GM12878 (cell line): ENCODE data around the gene VWA3A. TPM values are rescaled to one million over a fixed set of nuclear protein-coding genes. Genes with fewer than 3 reads are reported as not detected.

ENCODE experiments used
- ATAC-seq: fragments of 200-7000 bp; cut with Tn5 transposase; 3 replicates; pipeline ENCODE4 v1.9.1; 2020; ENCODE audit warnings: mild to moderate bottlenecking, moderate library complexity
- BruUV-seq: library from RNA; stranded (reverse); fragments of 400-500 nt; replicated peaks from 2 replicates; lab custom pipeline; 2021; lab: Mats Ljungman, UMichigan
- CTCF ChIA-PET: fragments of 300-600 bp; sonication (Branson Sonifier 250); formaldehyde crosslinking; extraction: SDS; loops from one replicate; lab custom pipeline; 2021; ENCODE audit warnings: inconsistent platforms; lab: Yijun Ruan, JAX
- POLR2A ChIA-PET: fragments of 350-600 bp; formaldehyde crosslinking; extraction: SDS; loops from one replicate; lab custom pipeline; 2021; ENCODE audit warnings: inconsistent platforms; lab: Charles Lee
- RAD21 ChIA-PET: fragments of 300-600 bp; sonication (Branson Sonifier 250); formaldehyde crosslinking; loops from one replicate; lab custom pipeline; 2023; ENCODE audit warnings: antibody characterized with exemption; ENCODE audit not compliant: unreplicated experiment; lab: Charles Lee
- SMC1A ChIA-PET: fragments of 300-600 bp; sonication (Branson Sonifier 250); formaldehyde crosslinking; loops from one replicate; lab custom pipeline; 2023; ENCODE audit not compliant: unreplicated experiment, uncharacterized antibody; lab: Charles Lee
- DNase-seq: peaks from one replicate; pipeline ENCODE4 v3.0.0-alpha.2; 2011; ENCODE audit warnings: low read depth, low spot score
- FAIRE-seq: peaks from 3 replicates; lab custom pipeline; 2011; peaks lifted over from hg19 to GRCh38; lab: Jason Lieb, UNC
- H2AFZ ChIP-seq: 2 replicates; pipeline ENCODE4 v1.6.0; 2011; ENCODE audit warnings: low read depth, low read length, control low read depth; ENCODE audit not compliant: control insufficient read depth
- H3K27ac ChIP-seq: 2 replicates; pipeline ENCODE4 v1.5.1; 2011; ENCODE audit warnings: control low read depth; ENCODE audit not compliant: control insufficient read depth, insufficient read depth
- H3K27me3 ChIP-seq, 2 experiments: replicated peaks in 1 of 2; 2 replicates each; pipeline versions ENCODE4 v1.6.0 to v1.6.1; 2011; ENCODE audit warnings: low read length in 1 of 2; ENCODE audit not compliant: control insufficient read depth in 2 of 2, insufficient read depth in 2 of 2
- H3K36me3 ChIP-seq, 2 experiments: 2 replicates each; pipeline ENCODE4 v1.5.1; 2011; ENCODE audit warnings: low read length in 1 of 2; ENCODE audit not compliant: control insufficient read depth in 2 of 2, insufficient read depth in 2 of 2
- H3K4me1 ChIP-seq: 2 replicates; pipeline ENCODE4 v1.6.1; 2011; ENCODE audit warnings: mild to moderate bottlenecking, low read length, moderate library complexity, mixed read lengths; ENCODE audit not compliant: control insufficient read depth, insufficient read depth
- H3K4me2 ChIP-seq: 2 replicates; pipeline ENCODE4 v1.6.0; 2011; ENCODE audit warnings: control low read depth; ENCODE audit not compliant: control insufficient read depth, insufficient read depth
- H3K4me3 ChIP-seq: fragments of 200-600 bp; sonication (generic); 2 replicates; pipeline ENCODE4 v1.5.1; 2016
- H3K79me2 ChIP-seq: 2 replicates; pipeline ENCODE4 v1.6.0; 2011; ENCODE audit warnings: low read length; ENCODE audit not compliant: control insufficient read depth, insufficient read depth
- H3K9ac ChIP-seq: 2 replicates; pipeline ENCODE4 v1.8.0; 2011; ENCODE audit warnings: low read length, control low read depth, mixed read lengths; ENCODE audit not compliant: control insufficient read depth, insufficient read depth
- H3K9me3 ChIP-seq: replicated peaks from 3 replicates; pipeline ENCODE4 v1.5.1; 2011; ENCODE audit warnings: mild to moderate bottlenecking, low read length; ENCODE audit not compliant: control insufficient read depth, insufficient read depth
- H4K20me1 ChIP-seq: 2 replicates; pipeline ENCODE4 v1.6.0; 2011; ENCODE audit not compliant: control insufficient read depth, insufficient read depth
- CBFB ChIP-seq: IDR thresholded peaks from 2 replicates; pipeline ENCODE4 v1.6.1; 2016; ENCODE audit warnings: antibody characterized with exemption, low read depth
- CREB1 ChIP-seq: IDR thresholded peaks from 2 replicates; pipeline ENCODE4 v1.6.1; 2012; ENCODE audit warnings: low read depth, mild to moderate bottlenecking, inconsistent platforms
- JUNB ChIP-seq: IDR thresholded peaks from 2 replicates; pipeline ENCODE4 v1.6.1; 2016; ENCODE audit warnings: antibody characterized with exemption, mild to moderate bottlenecking
- LARP7 ChIP-seq: fragments of 450-650 bp; IDR thresholded peaks from 2 replicates; pipeline ENCODE4 v1.6.1; 2017; ENCODE audit warnings: mild to moderate bottlenecking
- NBN ChIP-seq: fragments of 450-650 bp; IDR thresholded peaks from 2 replicates; pipeline ENCODE4 v1.6.1; 2016
- NKRF ChIP-seq: fragments of 450-650 bp; conservative IDR thresholded peaks from 2 replicates; pipeline ENCODE4 v1.6.1; 2017; ENCODE audit warnings: mild to moderate bottlenecking, moderate library complexity
- RB1 ChIP-seq: fragments of 450-650 bp; formaldehyde crosslinking; IDR thresholded peaks from 2 replicates; pipeline ENCODE4 v1.6.1; 2017; ENCODE audit warnings: mild to moderate bottlenecking, borderline replicate concordance
- WRNIP1 ChIP-seq: IDR thresholded peaks from 2 replicates; pipeline ENCODE4 v1.6.1; 2011; ENCODE audit warnings: low read depth, low read length, improper control_type of control experiment, borderline replicate concordance
- ZNF207 ChIP-seq: fragments of 450-650 bp; IDR thresholded peaks from 2 replicates; pipeline ENCODE4 v1.6.1; 2014; ENCODE audit warnings: antibody characterized with exemption, mild to moderate bottlenecking, borderline replicate concordance
- ZNF24 ChIP-seq: fragments of 450-650 bp; IDR thresholded peaks from 2 replicates; pipeline ENCODE4 v1.6.1; 2017; ENCODE audit warnings: antibody characterized with exemption, mild to moderate bottlenecking
- WGBS: methylation state at CpG from one replicate; pipeline ENCODE4 v1.1.6; 2016; ENCODE audit warnings: low lambda C conversion rate; ENCODE audit not compliant: insufficient replicate concordance, insufficient coverage; ENCODE audit errors: missing lambda C conversion rate; 5-methylcytosine and 5-hydroxymethylcytosine counted together
- in situ Hi-C: fragments of 300-500 bp; cut with MboI; formaldehyde crosslinking; loops from 9 replicates; pipeline ENCODE4 v1.14.3; 2018; ENCODE audit warnings: mixed read lengths
- intact Hi-C: fragments of 100-400 bp; cut with micrococcal nuclease; formaldehyde crosslinking; loops from one replicate; pipeline ENCODE4 v1.14.2; 2022; ENCODE audit not compliant: unreplicated experiment
- polyA plus RNA-seq, 11 experiments: library from polyadenylated mRNA; depleted of rRNA in 4 of 11; unstranded in 6 of 11; stranded (reverse) in 5 of 11; fragments of >200 nt; fragmentation: Nextera tagmentation in 4 of 11; fragmentation: Illumina TruSeq in 1 of 11; extraction: Ambion mirVana in 4 of 11; extraction: Trizol in 1 of 11; gene quantifications; 1 replicate in 1 of 11; 2 replicates in 10 of 11; pipeline versions ENCODE4 v1.2.1 to v1.2.3, GENCODE V29; 2011 to 2016; ENCODE audit warnings: inconsistent platforms in 2 of 11, missing spikeins in 2 of 11, low read depth in 1 of 11
- total RNA-seq, 4 experiments: library from RNA; depleted of rRNA in 3 of 4; stranded (reverse); fragments of >200 nt in 3 of 4; fragmentation: Illumina TruSeq in 1 of 4; extraction: Trizol in 1 of 4; gene quantifications; 2 replicates each; pipeline versions ENCODE4 v1.2.1 to v1.2.3, GENCODE V29; 2013 to 2021
- TF ChIP-seq, protein P1 (sequence below): fragments of 450-650 bp; IDR thresholded peaks from 2 replicates; pipeline ENCODE4 v1.6.1; 2017; ENCODE audit warnings: antibody characterized with exemption, mild to moderate bottlenecking, moderate library complexity
- TF ChIP-seq, protein P2 (sequence below): IDR thresholded peaks from 2 replicates; pipeline ENCODE4 v1.6.1; 2011; ENCODE audit warnings: low read depth, low read length, improper control_type of control experiment, borderline replicate concordance

Gene VWA3A
- total and polyA plus RNA-seq, 10 of the 15 experiments (the other 5 are each of a cell fraction or from before 2014, with no cell fraction given), result 0.01 TPM; not detected in 9

- H3K79me2 ChIP-seq, result no peaks in the 10 kb centered on the region
- POLR2A ChIA-PET, result interaction anchor here (1.4 to 6.0 kb wide), 3 partner anchors 10 to 158 kb away, joined by 6 to 104 read pairs (median 21); partner anchors contain the start of genes EEF2K and POLR3E
- H3K9me3 ChIP-seq, result no peaks in the 10 kb centered on the region
- peak overlapping the region; percentile 84 for H3K4me2 ChIP-seq
- intact Hi-C loops (loop anchor here (1.0 to 2.0 kb wide), 3 partner anchors 10 to 101 kb away; partner anchors contain the start of genes EEF2K and POLR3E), in situ Hi-C loops (loop anchor here (5.0 kb wide), 1 partner anchor 101 kb away; the partner anchor contains the start of gene POLR3E)
- H2AFZ ChIP-seq, result peak overlapping the region; percentile 96
- CTCF ChIA-PET, result interaction anchor here (0.6 to 8.4 kb wide), 13 partner anchors 10 to 182 kb away, joined by 3 to 132 read pairs (median 4); partner anchors contain the start of genes EEF2K and POLR3E
- RAD21 ChIA-PET, result interaction anchor here (0.6 to 7.8 kb wide), 9 partner anchors 11 to 1214 kb away, joined by 3 to 74 read pairs (median 5); partner anchors contain the start of genes EEF2K and POLR3E
- no TSS peak for BruUV-seq
- H4K20me1 ChIP-seq, result no peaks in the 10 kb centered on the region
- H3K9ac ChIP-seq, result peak overlapping the region; percentile 9
- H3K27ac ChIP-seq, result 0 out of 2 replicates have a peak overlapping the region, but pooled peaks have one; percentile 26
- peak overlapping the region; percentile 89 for H3K4me3 ChIP-seq
- H3K27me3 ChIP-seq, result no peaks in the 10 kb centered on the region
- ATAC-seq (peak; percentile 31), DNase-seq (peak; percentile 95), FAIRE-seq (peak; percentile 93)
- under 1% methylated on average over 39 of the region's 39 CpGs for WGBS
- H3K4me1 ChIP-seq, result peaks cover 41% of the 10 kb centered on the region
- no peaks in the 10 kb centered on the region for H3K36me3 ChIP-seq
- SMC1A ChIA-PET, result interaction anchor here (0.6 to 9.0 kb wide), 6 partner anchors 9 to 243 kb away, joined by 3 to 86 read pairs (median 18); partner anchors contain the start of genes EEF2K and POLR3E
- TF ChIP-seq LARP7, result peak; percentile 53; the same call in 1 of the 2 replicates
- TF ChIP-seq JUNB, result peak; percentile 17; the same call in 1 of the 2 replicates
- no peak for TF ChIP-seq CREB1
- peak; percentile 10; the same call in 1 of the 2 replicates for TF ChIP-seq RB1
- peak; percentile 100 for TF ChIP-seq ZNF24
- TF ChIP-seq NKRF, result peak; percentile 43
- 0 out of 2 replicates have a peak, but pooled peaks have one; percentile 74 for TF ChIP-seq CBFB
- TF ChIP-seq, protein P1, sequence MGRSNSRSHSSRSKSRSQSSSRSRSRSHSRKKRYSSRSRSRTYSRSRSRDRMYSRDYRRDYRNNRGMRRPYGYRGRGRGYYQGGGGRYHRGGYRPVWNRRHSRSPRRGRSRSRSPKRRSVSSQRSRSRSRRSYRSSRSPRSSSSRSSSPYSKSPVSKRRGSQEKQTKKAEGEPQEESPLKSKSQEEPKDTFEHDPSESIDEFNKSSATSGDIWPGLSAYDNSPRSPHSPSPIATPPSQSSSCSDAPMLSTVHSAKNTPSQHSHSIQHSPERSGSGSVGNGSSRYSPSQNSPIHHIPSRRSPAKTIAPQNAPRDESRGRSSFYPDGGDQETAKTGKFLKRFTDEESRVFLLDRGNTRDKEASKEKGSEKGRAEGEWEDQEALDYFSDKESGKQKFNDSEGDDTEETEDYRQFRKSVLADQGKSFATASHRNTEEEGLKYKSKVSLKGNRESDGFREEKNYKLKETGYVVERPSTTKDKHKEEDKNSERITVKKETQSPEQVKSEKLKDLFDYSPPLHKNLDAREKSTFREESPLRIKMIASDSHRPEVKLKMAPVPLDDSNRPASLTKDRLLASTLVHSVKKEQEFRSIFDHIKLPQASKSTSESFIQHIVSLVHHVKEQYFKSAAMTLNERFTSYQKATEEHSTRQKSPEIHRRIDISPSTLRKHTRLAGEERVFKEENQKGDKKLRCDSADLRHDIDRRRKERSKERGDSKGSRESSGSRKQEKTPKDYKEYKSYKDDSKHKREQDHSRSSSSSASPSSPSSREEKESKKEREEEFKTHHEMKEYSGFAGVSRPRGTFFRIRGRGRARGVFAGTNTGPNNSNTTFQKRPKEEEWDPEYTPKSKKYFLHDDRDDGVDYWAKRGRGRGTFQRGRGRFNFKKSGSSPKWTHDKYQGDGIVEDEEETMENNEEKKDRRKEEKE, result no peak
- peak; percentile 37; the same call in 1 of the 2 replicates for TF ChIP-seq ZNF207
- TF ChIP-seq, protein P2, sequence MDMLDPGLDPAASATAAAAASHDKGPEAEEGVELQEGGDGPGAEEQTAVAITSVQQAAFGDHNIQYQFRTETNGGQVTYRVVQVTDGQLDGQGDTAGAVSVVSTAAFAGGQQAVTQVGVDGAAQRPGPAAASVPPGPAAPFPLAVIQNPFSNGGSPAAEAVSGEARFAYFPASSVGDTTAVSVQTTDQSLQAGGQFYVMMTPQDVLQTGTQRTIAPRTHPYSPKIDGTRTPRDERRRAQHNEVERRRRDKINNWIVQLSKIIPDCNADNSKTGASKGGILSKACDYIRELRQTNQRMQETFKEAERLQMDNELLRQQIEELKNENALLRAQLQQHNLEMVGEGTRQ, result no peak
- 0 out of 2 replicates have a peak, but pooled peaks have one; percentile 70 for TF ChIP-seq WRNIP1
- peak; percentile 84 for TF ChIP-seq NBN
Measured at GRCh38 chr16:22195695-22196558, 103.6 kb downstream of the VWA3A start.
